Measurements from ENCODE around the gene MEGF8. TPM values are rescaled to one million over a fixed set of nuclear protein-coding genes. Genes with fewer than 3 reads are reported as not detected.
A peak's percentile ranks its signal among the peaks of the same experiment; 100 is the strongest.

The MEGF8 gene
- total and polyA plus RNA-seq, 2 of the 13 experiments (the other 11 are each of a cell fraction or from before 2014, with no cell fraction given), result 4.0 to 8.8 TPM

GRCh38 chr19:42316223-42317211 lies 8.9 kb upstream of the MEGF8 start (continued):
- TF ChIP-seq ZNF687 (CRISPR knock-in tag; IDR thresholded peaks at IDR 0.05) (peak; percentile 92), DNMT1 (CRISPR knock-in tag; IDR thresholded peaks at IDR 0.05) (no peak), AFF4 (CRISPR knock-in tag; IDR thresholded peaks at IDR 0.05) (no peak), PLRG1 (conservative IDR thresholded peaks at IDR 0.05) (no peak), ZNF280B (CRISPR knock-in tag; IDR thresholded peaks at IDR 0.05; ENCODE audit: borderline replicate concordance) (no peak), EP300 (IDR thresholded peaks at IDR 0.05; ENCODE audit: low read depth in 2 of 2, low read length in 2 of 2) (no peak), EP300 (CRISPR knock-in tag; IDR thresholded peaks at IDR 0.05; ENCODE audit: borderline replicate concordance) (no peak), MXI1 (IDR thresholded peaks at IDR 0.05; ENCODE audit: borderline replicate concordance, low read depth, low read length) (peak; percentile 42; the same call in 1 of the 3 replicates), NPAS2 (CRISPR knock-in tag; IDR thresholded peaks at IDR 0.05; ENCODE audit: borderline replicate concordance) (no peak), PHF20 (CRISPR knock-in tag; IDR thresholded peaks at IDR 0.05) (peak; percentile 37; the same call in 1 of the 2 replicates), E2F2 (CRISPR knock-in tag; IDR thresholded peaks at IDR 0.05; ENCODE audit: borderline replicate concordance) (no peak), ETV5 (CRISPR knock-in tag; IDR thresholded peaks at IDR 0.05; ENCODE audit: borderline replicate concordance) (peak; percentile 91), MYPOP (CRISPR knock-in tag; IDR thresholded peaks at IDR 0.05) (no peak), GLI4 (CRISPR knock-in tag; IDR thresholded peaks at IDR 0.05; ENCODE audit: borderline replicate concordance) (no peak), RFX5 (IDR thresholded peaks at IDR 0.05; ENCODE audit: low read depth, low read length) (no peak)
